Transverse colon (tissue), 4 donors: Measurements from ENCODE around the gene LLPH. TPM values are rescaled to one million over a fixed set of nuclear protein-coding genes. Genes with fewer than 3 reads are reported as not detected.

Experiments used
- DNase-seq: peaks from one replicate; pipeline ENCODE4 v3.0.0-alpha.2; 2019
- H3K27ac ChIP-seq, 4 donors: fragments of 200-600 bp; sonication (generic); 2 replicates each; pipeline ENCODE4 v1.5.1; 2016 to 2018; ENCODE audit warnings: inconsistent platforms in 4 of 4
- H3K27me3 ChIP-seq: fragments of 200-600 bp; sonication (generic); 2 replicates; pipeline ENCODE4 v1.5.1; 2017; ENCODE audit warnings: inconsistent platforms
- H3K36me3 ChIP-seq, 4 donors: fragments of 200-600 bp; sonication (generic); 2 replicates each; pipeline ENCODE4 v1.5.1; 2017 to 2019; ENCODE audit warnings: inconsistent platforms in 4 of 4
- H3K4me1 ChIP-seq, 4 donors: fragments of 200-600 bp; sonication (generic); 2 replicates each; pipeline ENCODE4 v1.5.1; 2017 to 2020; ENCODE audit warnings: inconsistent platforms in 4 of 4
- H3K4me3 ChIP-seq, 4 donors: fragments of 200-600 bp; sonication (generic); 1 replicate in 1 of 4; 2 replicates in 3 of 4; pipeline versions ENCODE4 v1.5.1 to v1.6.1; 2017 to 2019; ENCODE audit warnings: inconsistent platforms in 4 of 4
- H3K9me3 ChIP-seq, 2 donors: fragments of 200-600 bp; sonication (generic); 2 replicates each; pipeline ENCODE4 v1.5.1; 2017 to 2019; ENCODE audit warnings: inconsistent platforms in 2 of 2
- CTCF ChIP-seq, 5 experiments: fragments of 200-600 bp in 3 of 5; fragments of 450-650 bp in 2 of 5; sonication (generic) in 3 of 5; IDR thresholded peaks; 1 replicate in 2 of 5; 2 replicates in 3 of 5; pipeline ENCODE4 v1.5.1; 2016 to 2017; ENCODE audit warnings: antibody characterized with exemption in 5 of 5, inconsistent platforms in 3 of 5, mild to moderate bottlenecking in 2 of 5, moderate library complexity in 1 of 5
- EP300 ChIP-seq: sonication (generic); formaldehyde crosslinking; IDR thresholded peaks from one replicate; pipeline ENCODE4 v1.6.1; 2017; ENCODE audit warnings: antibody characterized with exemption, low read depth
- POLR2A ChIP-seq: fragments of 450-650 bp; IDR thresholded peaks from one replicate; pipeline ENCODE4 v1.6.1; 2016; ENCODE audit warnings: antibody characterized with exemption, mild to moderate bottlenecking, moderate library complexity
- POLR2AphosphoS5 ChIP-seq, 3 donors: sonication (generic); formaldehyde crosslinking; IDR thresholded peaks; one replicate each; pipeline ENCODE4 v1.6.1; 2016; ENCODE audit warnings: antibody characterized with exemption in 3 of 3
- WGBS, 2 donors: methylation state at CpG; one replicate each; pipeline ENCODE4 v1.1.5; 2018; ENCODE audit warnings: low coverage in 1 of 2; 5-methylcytosine and 5-hydroxymethylcytosine counted together
- in situ Hi-C, 4 donors: fragments of 200-750 bp; cut with MboI; loops; one replicate each; pipeline versions ENCODE4 v1.15.0 to v1.15.1; 2017; ENCODE audit warnings: low sequenced_read_pairs in 3 of 4, low pct_ligation_motif_present in 1 of 4, low pct_unique_long_range_greater_than_20kb in 1 of 4
- intact Hi-C: fragments of 100-400 bp; cut with DNase I; formaldehyde crosslinking; loops from one replicate; pipeline ENCODE4 v1.15.1; 2023; ENCODE audit warnings: low total_unique reads
- total RNA-seq, 4 donors: library from RNA; depleted of rRNA; stranded (reverse); fragments of >200 nt; gene quantifications; one replicate each; pipeline ENCODE4 v1.1.0, GENCODE V29; 2016

The LLPH gene
- total RNA-seq, 4 donors from 2014 or later = 3.5 to 4.9 (median 3.9) TPM

- intact Hi-C loops (no loop called here), in situ Hi-C loops (loop anchor here in 2 of 4 donors (25.0 kb wide), 2 partner anchors 156 to 281 kb away; no protein-coding TSS in a partner anchor)
- peaks cover 0 to 27% (median 17%) of the 10 kb centered on the region in 4 donors for H3K4me1 ChIP-seq
- TF ChIP-seq EP300 (no peak), CTCF (IDR thresholded peaks at IDR 0.05) (no peak), POLR2A (no peak), POLR2AphosphoS5 (IDR thresholded peaks at IDR 0.05) (no peak)
- H3K27ac ChIP-seq = peak overlapping the region; percentile 71 to 79 (median 78)
- peaks cover 0 to 13% (median 2%) of the 10 kb centered on the region in 4 donors for H3K36me3 ChIP-seq
- no peaks in the 10 kb centered on the region for H3K27me3 ChIP-seq
- DNase-seq = no peak
- WGBS, 2 donors = 0 to 6% methylated on average over 2 to 11 of the region's 11 CpGs
- H3K9me3 ChIP-seq = no peaks in the 10 kb centered on the region
- peak overlapping the region; percentile 61 to 97 (median 76) for H3K4me3 ChIP-seq
These were observed 628 bp upstream of the LLPH start for GRCh38 chr12:66131067-66131688.

- in situ Hi-C loops = loop anchor here in 2 of 4 donors (25.0 kb wide), 2 partner anchors 157 to 282 kb away; no protein-coding TSS in a partner anchor
- Histone ChIP-seq H3K4me1 (peaks cover 0 to 27% (median 17%) of the 10 kb centered on the region in 4 donors), H3K27ac (peak overlapping the region in 3 of 4 donors; percentile 78 to 79 (median 79)), H3K4me3 (peak overlapping the region; percentile 61 to 97 (median 76)), H3K36me3 (peaks cover 0 to 24% (median 5%) of the 10 kb centered on the region in 4 donors), H3K9me3 (no peaks in the 10 kb centered on the region), H3K27me3 (no peaks in the 10 kb centered on the region)
- intact Hi-C loops = no loop called here
- 2 to 4% methylated on average over 6 to 8 of the region's 8 CpGs for WGBS, 2 donors
- TF ChIP-seq EP300 (no peak), POLR2AphosphoS5 (IDR thresholded peaks at IDR 0.05) (no peak), POLR2A (no peak), CTCF (IDR thresholded peaks at IDR 0.05) (no peak)
- no peak for DNase-seq
These were observed 650 bp downstream of the LLPH start for GRCh38 chr12:66129934-66130266.

GRCh38 chr12:66127650-66128049, 2.9 kb downstream of the LLPH start:
- Histone ChIP-seq H3K9me3 (no peaks in the 10 kb centered on the region), H3K36me3 (peaks cover 0 to 46% (median 13%) of the 10 kb centered on the region in 4 donors), H3K4me1 (peaks cover 0 to 27% (median 17%) of the 10 kb centered on the region in 4 donors), H3K27ac (no peak overlapping the region), H3K27me3 (no peaks in the 10 kb centered on the region), H3K4me3 (no peak overlapping the region)
- intact Hi-C loops (no loop called here), in situ Hi-C loops (loop anchor here in 2 of 4 donors (25.0 kb wide), 2 partner anchors 160 to 285 kb away; no protein-coding TSS in a partner anchor)
- TF ChIP-seq EP300 (no peak), POLR2A (no peak), CTCF (IDR thresholded peaks at IDR 0.05) (no peak), POLR2AphosphoS5 (IDR thresholded peaks at IDR 0.05) (no peak)
- 73 to 89% methylated on average over 1 of the region's 1 CpG for WGBS, 2 donors
- DNase-seq = no peak

GRCh38 chr12:66120477-66120876, 10.1 kb downstream of the LLPH start:
- DNase-seq = no peak
- intact Hi-C loops (no loop called here), in situ Hi-C loops (loop anchor here in 1 of 4 donors (25.0 kb wide), 1 partner anchor 292 kb away; no protein-coding TSS in a partner anchor)
- H3K36me3 ChIP-seq = peaks cover 0 to 40% (median 12%) of the 10 kb centered on the region in 4 donors
- no peaks in the 10 kb centered on the region for H3K9me3 ChIP-seq
- no peaks in the 10 kb centered on the region for H3K4me1 ChIP-seq
- H3K27ac ChIP-seq = no peak overlapping the region
- TF ChIP-seq EP300 (no peak), POLR2A (no peak), CTCF (IDR thresholded peaks at IDR 0.05) (no peak), POLR2AphosphoS5 (IDR thresholded peaks at IDR 0.05) (no peak)
- no peaks in the 10 kb centered on the region for H3K27me3 ChIP-seq
- WGBS, 2 donors = 83 to 88% methylated on average over 1 of the region's 1 CpG
- no peak overlapping the region for H3K4me3 ChIP-seq
